ENCODE data around the gene RAD18.

RAD18 gene

GRCh38 chr3:8985876-8986275 is 22.6 kb upstream of the RAD18 start:
- DNase-seq (ENCODE audit: low read depth in 3 of 3) = no peak

- no peak for DNase-seq (ENCODE audit: low read depth in 3 of 3)
These were observed 22.1 kb upstream of the RAD18 start for GRCh38 chr3:8985411-8985831.

- DNase-seq (ENCODE audit: low read depth in 3 of 3) = no peak
These were observed 21.3 kb upstream of the RAD18 start for GRCh38 chr3:8984526-8984925.

- no peak for DNase-seq (ENCODE audit: low read depth in 3 of 3)
These were observed 20.8 kb upstream of the RAD18 start for GRCh38 chr3:8984081-8984480.

- no peak for DNase-seq (ENCODE audit: low read depth in 3 of 3)
These were observed 20.3 kb upstream of the RAD18 start for GRCh38 chr3:8983591-8983990.

- no peak for DNase-seq (ENCODE audit: low read depth in 3 of 3)
These were observed 19.8 kb upstream of the RAD18 start for GRCh38 chr3:8983026-8983425.

GRCh38 chr3:8982509-8982908 is 19.2 kb upstream of the RAD18 start:
- no peak for DNase-seq (ENCODE audit: low read depth in 3 of 3)

- no peak for DNase-seq (ENCODE audit: low read depth in 3 of 3)
These were observed 18.4 kb upstream of the RAD18 start for GRCh38 chr3:8981700-8982099.

GRCh38 chr3:8981296-8981695 is 18.0 kb upstream of the RAD18 start:
- DNase-seq (ENCODE audit: low read depth in 3 of 3) = no peak

GRCh38 chr3:8980756-8981257 is 17.5 kb upstream of the RAD18 start:
- DNase-seq (ENCODE audit: low read depth in 3 of 3) = no peak

- DNase-seq (ENCODE audit: low read depth in 3 of 3) = no peak
These were observed 16.0 kb upstream of the RAD18 start for GRCh38 chr3:8979262-8979661.

GRCh38 chr3:8978551-8978950 is 15.3 kb upstream of the RAD18 start:
- no peak for DNase-seq (ENCODE audit: low read depth in 3 of 3)

- DNase-seq (ENCODE audit: low read depth in 3 of 3) = no peak
These were observed 13.4 kb upstream of the RAD18 start for GRCh38 chr3:8976540-8977182.

GRCh38 chr3:8975081-8976020 is 12.1 kb upstream of the RAD18 start:
- no peak for DNase-seq (ENCODE audit: low read depth in 3 of 3)

- DNase-seq (ENCODE audit: low read depth in 3 of 3) = no peak
These were observed 11.2 kb upstream of the RAD18 start for GRCh38 chr3:8974458-8974857.

- no peak for DNase-seq (ENCODE audit: low read depth in 3 of 3)
These were observed 9.4 kb upstream of the RAD18 start for GRCh38 chr3:8972639-8973038.

GRCh38 chr3:8970971-8971589 is 7.8 kb upstream of the RAD18 start:
- peak; percentile 45 to 55 (median 52) for DNase-seq (ENCODE audit: low read depth in 3 of 3)

- DNase-seq (ENCODE audit: low read depth in 3 of 3) = no peak
These were observed 6.0 kb upstream of the RAD18 start for GRCh38 chr3:8969241-8969640.

GRCh38 chr3:8968375-8968882 is 5.2 kb upstream of the RAD18 start:
- no peak for DNase-seq (ENCODE audit: low read depth in 3 of 3)

- no peak for DNase-seq (ENCODE audit: low read depth in 3 of 3)
These were observed 4.3 kb upstream of the RAD18 start for GRCh38 chr3:8967553-8967952.

- no peak for DNase-seq (ENCODE audit: low read depth in 3 of 3)
These were observed 3.6 kb upstream of the RAD18 start for GRCh38 chr3:8966820-8967348.
